Measurements from ENCODE around the gene PFKFB3.

GRCh38 chr10:6195846-6196245 is 6.9 kb upstream of the PFKFB3 start:
- TF ChIP-seq CTCF (IDR thresholded peaks at IDR 0.05), result no peak
- no peak for TF ChIP-seq POLR2A (IDR thresholded peaks at IDR 0.05)

All from adrenal gland (tissue), 5 donors.